ENCODE results near the gene DOK3. TPM values are rescaled to one million over a fixed set of nuclear protein-coding genes. Genes with fewer than 3 reads are reported as not detected.
A peak's percentile ranks its signal among the peaks of the same experiment; 100 is the strongest.

The DOK3 gene
- total and polyA plus RNA-seq, 2 of the 13 experiments (the other 11 are each of a cell fraction or from before 2014, with no cell fraction given), result 1.4 to 1.5 TPM

DNA sequence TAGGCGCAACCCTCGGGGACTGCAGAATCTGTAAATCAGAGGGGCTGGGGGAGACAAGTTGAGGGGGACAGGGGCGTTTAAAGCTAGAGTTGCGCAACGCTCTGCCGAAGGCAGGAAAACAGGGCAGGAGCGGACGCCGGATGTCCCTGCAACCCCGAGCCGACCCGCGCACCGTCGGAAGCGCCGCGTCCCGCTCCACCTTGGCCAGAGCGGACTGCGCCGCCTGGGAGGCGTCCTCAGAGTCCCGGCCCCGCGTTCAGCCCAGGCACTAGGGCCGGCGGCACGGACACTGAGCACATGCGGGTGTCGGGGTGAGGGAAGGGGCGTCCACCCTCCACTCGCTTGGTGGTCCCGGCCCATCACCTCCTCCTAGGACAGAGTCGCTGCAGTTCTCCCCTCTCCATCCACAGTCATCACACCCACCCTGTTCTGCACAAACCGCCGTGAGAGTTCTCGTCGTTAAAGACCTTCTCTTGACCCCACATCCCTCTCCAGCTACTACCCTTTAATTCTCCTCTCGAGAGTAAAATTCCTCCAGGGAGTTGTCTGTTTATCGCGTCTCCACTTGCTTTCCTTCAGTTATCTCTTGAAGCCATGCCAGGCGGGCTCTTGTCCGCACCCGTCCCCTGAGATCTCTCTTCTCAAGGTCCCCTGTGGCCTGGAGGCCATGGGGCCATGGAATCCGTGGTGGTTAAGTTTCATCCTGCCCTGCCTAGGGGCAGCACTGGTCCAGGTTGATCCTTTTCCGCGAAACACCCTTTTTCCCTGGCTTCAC is 11.4 kb downstream of the DOK3 start (continued):
- TF ChIP-seq, protein P1, sequence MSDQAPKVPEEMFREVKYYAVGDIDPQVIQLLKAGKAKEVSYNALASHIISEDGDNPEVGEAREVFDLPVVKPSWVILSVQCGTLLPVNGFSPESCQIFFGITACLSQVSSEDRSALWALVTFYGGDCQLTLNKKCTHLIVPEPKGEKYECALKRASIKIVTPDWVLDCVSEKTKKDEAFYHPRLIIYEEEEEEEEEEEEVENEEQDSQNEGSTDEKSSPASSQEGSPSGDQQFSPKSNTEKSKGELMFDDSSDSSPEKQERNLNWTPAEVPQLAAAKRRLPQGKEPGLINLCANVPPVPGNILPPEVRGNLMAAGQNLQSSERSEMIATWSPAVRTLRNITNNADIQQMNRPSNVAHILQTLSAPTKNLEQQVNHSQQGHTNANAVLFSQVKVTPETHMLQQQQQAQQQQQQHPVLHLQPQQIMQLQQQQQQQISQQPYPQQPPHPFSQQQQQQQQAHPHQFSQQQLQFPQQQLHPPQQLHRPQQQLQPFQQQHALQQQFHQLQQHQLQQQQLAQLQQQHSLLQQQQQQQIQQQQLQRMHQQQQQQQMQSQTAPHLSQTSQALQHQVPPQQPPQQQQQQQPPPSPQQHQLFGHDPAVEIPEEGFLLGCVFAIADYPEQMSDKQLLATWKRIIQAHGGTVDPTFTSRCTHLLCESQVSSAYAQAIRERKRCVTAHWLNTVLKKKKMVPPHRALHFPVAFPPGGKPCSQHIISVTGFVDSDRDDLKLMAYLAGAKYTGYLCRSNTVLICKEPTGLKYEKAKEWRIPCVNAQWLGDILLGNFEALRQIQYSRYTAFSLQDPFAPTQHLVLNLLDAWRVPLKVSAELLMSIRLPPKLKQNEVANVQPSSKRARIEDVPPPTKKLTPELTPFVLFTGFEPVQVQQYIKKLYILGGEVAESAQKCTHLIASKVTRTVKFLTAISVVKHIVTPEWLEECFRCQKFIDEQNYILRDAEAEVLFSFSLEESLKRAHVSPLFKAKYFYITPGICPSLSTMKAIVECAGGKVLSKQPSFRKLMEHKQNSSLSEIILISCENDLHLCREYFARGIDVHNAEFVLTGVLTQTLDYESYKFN (CRISPR knock-in tag; conservative IDR thresholded peaks at IDR 0.05), result no peak
- TF ChIP-seq ZNF10 (CRISPR knock-in tag; IDR thresholded peaks at IDR 0.05; ENCODE audit: borderline replicate concordance, low read depth) (no peak), SIN3A (IDR thresholded peaks at IDR 0.05; ENCODE audit: borderline replicate concordance, low read depth, low read length) (peak; percentile 1; the same call in 1 of the 2 replicates), ZNF549 (CRISPR knock-in tag; IDR thresholded peaks at IDR 0.05) (no peak), KDM3A (CRISPR knock-in tag; IDR thresholded peaks at IDR 0.05; ENCODE audit: low read depth) (peak; percentile 37; the same call in 1 of the 2 replicates), NFIB (CRISPR knock-in tag; IDR thresholded peaks at IDR 0.05; ENCODE audit: borderline replicate concordance) (no peak), ZNF30 (CRISPR knock-in tag; IDR thresholded peaks at IDR 0.05) (no peak)
- TF ChIP-seq, protein P2, sequence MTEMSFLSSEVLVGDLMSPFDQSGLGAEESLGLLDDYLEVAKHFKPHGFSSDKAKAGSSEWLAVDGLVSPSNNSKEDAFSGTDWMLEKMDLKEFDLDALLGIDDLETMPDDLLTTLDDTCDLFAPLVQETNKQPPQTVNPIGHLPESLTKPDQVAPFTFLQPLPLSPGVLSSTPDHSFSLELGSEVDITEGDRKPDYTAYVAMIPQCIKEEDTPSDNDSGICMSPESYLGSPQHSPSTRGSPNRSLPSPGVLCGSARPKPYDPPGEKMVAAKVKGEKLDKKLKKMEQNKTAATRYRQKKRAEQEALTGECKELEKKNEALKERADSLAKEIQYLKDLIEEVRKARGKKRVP (CRISPR knock-in tag; IDR thresholded peaks at IDR 0.05), result no peak
- TF ChIP-seq, protein P3, sequence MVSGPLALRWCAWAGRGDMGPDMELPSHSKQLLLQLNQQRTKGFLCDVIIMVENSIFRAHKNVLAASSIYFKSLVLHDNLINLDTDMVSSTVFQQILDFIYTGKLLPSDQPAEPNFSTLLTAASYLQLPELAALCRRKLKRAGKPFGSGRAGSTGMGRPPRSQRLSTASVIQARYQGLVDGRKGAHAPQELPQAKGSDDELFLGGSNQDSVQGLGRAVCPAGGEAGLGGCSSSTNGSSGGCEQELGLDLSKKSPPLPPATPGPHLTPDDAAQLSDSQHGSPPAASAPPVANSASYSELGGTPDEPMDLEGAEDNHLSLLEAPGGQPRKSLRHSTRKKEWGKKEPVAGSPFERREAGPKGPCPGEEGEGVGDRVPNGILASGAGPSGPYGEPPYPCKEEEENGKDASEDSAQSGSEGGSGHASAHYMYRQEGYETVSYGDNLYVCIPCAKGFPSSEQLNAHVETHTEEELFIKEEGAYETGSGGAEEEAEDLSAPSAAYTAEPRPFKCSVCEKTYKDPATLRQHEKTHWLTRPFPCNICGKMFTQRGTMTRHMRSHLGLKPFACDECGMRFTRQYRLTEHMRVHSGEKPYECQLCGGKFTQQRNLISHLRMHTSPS (CRISPR knock-in tag; IDR thresholded peaks at IDR 0.05; ENCODE audit: low read depth), result no peak
- TF ChIP-seq, protein P4, sequence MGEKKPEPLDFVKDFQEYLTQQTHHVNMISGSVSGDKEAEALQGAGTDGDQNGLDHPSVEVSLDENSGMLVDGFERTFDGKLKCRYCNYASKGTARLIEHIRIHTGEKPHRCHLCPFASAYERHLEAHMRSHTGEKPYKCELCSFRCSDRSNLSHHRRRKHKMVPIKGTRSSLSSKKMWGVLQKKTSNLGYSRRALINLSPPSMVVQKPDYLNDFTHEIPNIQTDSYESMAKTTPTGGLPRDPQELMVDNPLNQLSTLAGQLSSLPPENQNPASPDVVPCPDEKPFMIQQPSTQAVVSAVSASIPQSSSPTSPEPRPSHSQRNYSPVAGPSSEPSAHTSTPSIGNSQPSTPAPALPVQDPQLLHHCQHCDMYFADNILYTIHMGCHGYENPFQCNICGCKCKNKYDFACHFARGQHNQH (CRISPR knock-in tag; IDR thresholded peaks at IDR 0.05), result no peak
- TF ChIP-seq, protein P5, sequence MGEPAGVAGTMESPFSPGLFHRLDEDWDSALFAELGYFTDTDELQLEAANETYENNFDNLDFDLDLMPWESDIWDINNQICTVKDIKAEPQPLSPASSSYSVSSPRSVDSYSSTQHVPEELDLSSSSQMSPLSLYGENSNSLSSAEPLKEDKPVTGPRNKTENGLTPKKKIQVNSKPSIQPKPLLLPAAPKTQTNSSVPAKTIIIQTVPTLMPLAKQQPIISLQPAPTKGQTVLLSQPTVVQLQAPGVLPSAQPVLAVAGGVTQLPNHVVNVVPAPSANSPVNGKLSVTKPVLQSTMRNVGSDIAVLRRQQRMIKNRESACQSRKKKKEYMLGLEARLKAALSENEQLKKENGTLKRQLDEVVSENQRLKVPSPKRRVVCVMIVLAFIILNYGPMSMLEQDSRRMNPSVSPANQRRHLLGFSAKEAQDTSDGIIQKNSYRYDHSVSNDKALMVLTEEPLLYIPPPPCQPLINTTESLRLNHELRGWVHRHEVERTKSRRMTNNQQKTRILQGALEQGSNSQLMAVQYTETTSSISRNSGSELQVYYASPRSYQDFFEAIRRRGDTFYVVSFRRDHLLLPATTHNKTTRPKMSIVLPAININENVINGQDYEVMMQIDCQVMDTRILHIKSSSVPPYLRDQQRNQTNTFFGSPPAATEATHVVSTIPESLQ (CRISPR knock-in tag; conservative IDR thresholded peaks at IDR 0.05), result no peak
